ENCODE results near the gene CTDSPL.

DNA sequence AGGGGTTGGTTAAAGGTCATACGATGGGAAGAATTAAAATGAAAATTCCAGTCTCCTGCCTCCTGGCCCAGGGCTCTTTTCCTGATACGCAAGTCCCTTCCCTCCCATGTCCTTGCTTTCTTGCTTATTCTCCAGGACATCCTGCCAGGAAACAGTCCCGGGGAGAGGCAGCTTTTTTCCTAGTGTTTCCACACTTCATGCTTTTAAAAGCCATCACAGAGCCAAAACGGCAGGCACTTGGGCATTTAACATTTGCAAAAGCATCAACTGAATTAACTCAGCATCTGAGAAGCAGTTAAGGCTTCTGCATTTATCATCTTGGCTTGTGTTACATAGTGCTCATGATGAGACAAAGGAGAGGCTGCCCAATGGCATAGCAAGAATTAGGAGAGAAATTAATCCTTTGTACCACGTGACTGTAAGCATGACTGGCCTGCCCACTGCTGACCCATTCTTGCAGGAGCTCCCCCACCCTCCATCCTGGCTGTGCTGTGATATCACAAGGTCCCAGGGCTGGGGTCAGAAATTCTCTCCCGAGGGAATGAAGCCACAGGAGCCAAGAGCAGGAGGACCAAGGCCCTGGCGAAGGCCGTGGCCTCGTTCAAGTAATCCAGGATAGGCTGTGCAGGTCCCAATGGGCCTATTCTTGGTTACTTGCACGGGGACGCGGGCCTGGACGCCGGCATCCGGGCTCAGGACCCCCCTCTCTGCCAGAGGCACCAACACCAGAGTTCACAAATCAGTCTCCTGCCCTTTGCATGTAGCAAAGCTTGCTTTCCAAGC is 107.3 kb downstream of the CTDSPL start:
- TF ChIP-seq, protein P1, sequence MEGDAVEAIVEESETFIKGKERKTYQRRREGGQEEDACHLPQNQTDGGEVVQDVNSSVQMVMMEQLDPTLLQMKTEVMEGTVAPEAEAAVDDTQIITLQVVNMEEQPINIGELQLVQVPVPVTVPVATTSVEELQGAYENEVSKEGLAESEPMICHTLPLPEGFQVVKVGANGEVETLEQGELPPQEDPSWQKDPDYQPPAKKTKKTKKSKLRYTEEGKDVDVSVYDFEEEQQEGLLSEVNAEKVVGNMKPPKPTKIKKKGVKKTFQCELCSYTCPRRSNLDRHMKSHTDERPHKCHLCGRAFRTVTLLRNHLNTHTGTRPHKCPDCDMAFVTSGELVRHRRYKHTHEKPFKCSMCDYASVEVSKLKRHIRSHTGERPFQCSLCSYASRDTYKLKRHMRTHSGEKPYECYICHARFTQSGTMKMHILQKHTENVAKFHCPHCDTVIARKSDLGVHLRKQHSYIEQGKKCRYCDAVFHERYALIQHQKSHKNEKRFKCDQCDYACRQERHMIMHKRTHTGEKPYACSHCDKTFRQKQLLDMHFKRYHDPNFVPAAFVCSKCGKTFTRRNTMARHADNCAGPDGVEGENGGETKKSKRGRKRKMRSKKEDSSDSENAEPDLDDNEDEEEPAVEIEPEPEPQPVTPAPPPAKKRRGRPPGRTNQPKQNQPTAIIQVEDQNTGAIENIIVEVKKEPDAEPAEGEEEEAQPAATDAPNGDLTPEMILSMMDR (IDR thresholded peaks at IDR 0.05): no peak
- TF ChIP-seq POLR2AphosphoS5 (IDR thresholded peaks at IDR 0.05): no peak
- TF ChIP-seq POLR2A (IDR thresholded peaks at IDR 0.05): no peak
- TF ChIP-seq EP300 (IDR thresholded peaks at IDR 0.05): no peak
